ENCODE data around the gene ANKRD61. TPM values are rescaled to one million over a fixed set of nuclear protein-coding genes. Genes with fewer than 3 reads are reported as not detected.
A peak's percentile ranks its signal among the peaks of the same experiment; 100 is the strongest.

ANKRD61 gene
- total and polyA plus RNA-seq, 8 donors, result 0.26 to 4.5 (median 3.4) TPM

GRCh38 chr7:6016653-6016966, 14.6 kb upstream of the ANKRD61 start:
- no peak for TF ChIP-seq CTCF (IDR thresholded peaks at IDR 0.05)
- Histone ChIP-seq H3K4me1 (peaks cover 8 to 20% of the 10 kb centered on the region in 2 donors), H3K4me3 (no peak overlapping the region), H3K36me3 (peaks cover 0 to 69% of the 10 kb centered on the region in 2 donors), H3K9me3 (no peaks in the 10 kb centered on the region), H3K27ac (no peak overlapping the region), H3K27me3 (no peaks in the 10 kb centered on the region)
- intact Hi-C loops (cut with DNase I), result no loop called here
- ATAC-seq, result no peak
- no peak for DNase-seq

- intact Hi-C loops (cut with DNase I), result no loop called here
- no peak for TF ChIP-seq CTCF (IDR thresholded peaks at IDR 0.05)
- DNase-seq, result no peak
- Histone ChIP-seq H3K27me3 (no peaks in the 10 kb centered on the region), H3K36me3 (peaks cover 7 to 99% of the 10 kb centered on the region in 2 donors), H3K4me1 (peaks cover under 1 to 6% of the 10 kb centered on the region in 2 donors), H3K9me3 (no peaks in the 10 kb centered on the region), H3K27ac (no peak overlapping the region), H3K4me3 (no peak overlapping the region)
- ATAC-seq, result no peak
Observed at GRCh38 chr7:6020371-6021286, 10.5 kb upstream of the ANKRD61 start.

- ATAC-seq, result no peak
- peaks cover 0 to 26% of the 10 kb centered on the region in 2 donors for H3K4me1 ChIP-seq
- no peak for DNase-seq
- H3K4me3 ChIP-seq, result no peak overlapping the region
- H3K27ac ChIP-seq, result no peak overlapping the region
- H3K9me3 ChIP-seq, result no peaks in the 10 kb centered on the region
- H3K36me3 ChIP-seq, result peaks cover 7 to 100% of the 10 kb centered on the region in 2 donors
- no peaks in the 10 kb centered on the region for H3K27me3 ChIP-seq
- intact Hi-C loops (cut with DNase I), result no loop called here
- TF ChIP-seq CTCF (IDR thresholded peaks at IDR 0.05), result no peak
Observed at GRCh38 chr7:6022707-6023106, 8.5 kb upstream of the ANKRD61 start.

- no peak overlapping the region for H3K4me3 ChIP-seq
- H3K27ac ChIP-seq, result no peak overlapping the region
- no peak for TF ChIP-seq CTCF (IDR thresholded peaks at IDR 0.05)
- no peaks in the 10 kb centered on the region for H3K27me3 ChIP-seq
- H3K9me3 ChIP-seq, result no peaks in the 10 kb centered on the region
- H3K4me1 ChIP-seq, result peaks cover 0 to 29% of the 10 kb centered on the region in 2 donors
- intact Hi-C loops (cut with DNase I), result no loop called here
- ATAC-seq (no peak), DNase-seq (no peak)
- H3K36me3 ChIP-seq, result peaks cover 7 to 100% of the 10 kb centered on the region in 2 donors
Observed at GRCh38 chr7:6023974-6024435, 7.2 kb upstream of the ANKRD61 start.

GRCh38 chr7:6026011-6026819, 5.0 kb upstream of the ANKRD61 start:
- no peaks in the 10 kb centered on the region for H3K27me3 ChIP-seq
- peak overlapping the region; percentile 58 to 93 for H3K27ac ChIP-seq
- ATAC-seq, result peak; percentile 88
- intact Hi-C loops (cut with DNase I), result no loop called here
- DNase-seq, result peak in 2 of 4 donors; percentile 78 to 92
- peaks cover 0 to 29% of the 10 kb centered on the region in 2 donors for H3K4me1 ChIP-seq
- peak overlapping the region in 1 of 2 donors; percentile 48 for H3K4me3 ChIP-seq
- no peaks in the 10 kb centered on the region for H3K9me3 ChIP-seq
- peaks cover 7 to 96% of the 10 kb centered on the region in 2 donors for H3K36me3 ChIP-seq
- TF ChIP-seq CTCF (IDR thresholded peaks at IDR 0.05), result peak in 1 of 2 donors; percentile 50
